Osteocyte (in vitro differentiated cells): Measurements from ENCODE around the gene TFDP1. TPM values are rescaled to one million over a fixed set of nuclear protein-coding genes. Genes with fewer than 3 reads are reported as not detected.

Experiments used
- DNase-seq: peaks from one replicate; pipeline ENCODE4 v3.0.0; 2021; ENCODE audit warnings: mixed read lengths; ENCODE audit not compliant: unreplicated experiment; ENCODE audit errors: extremely low spot score
- H3K27ac Mint-ChIP-seq: one replicate; pipeline ENCODE4 v1.8.0; 2021; ENCODE audit warnings: mild to moderate bottlenecking, mixed read lengths; ENCODE audit not compliant: unreplicated experiment
- H3K27me3 Mint-ChIP-seq: one replicate; pipeline ENCODE4 v1.8.0; 2021; ENCODE audit warnings: mixed read lengths; ENCODE audit not compliant: unreplicated experiment
- H3K36me3 Mint-ChIP-seq: one replicate; pipeline ENCODE4 v1.8.0; 2021; ENCODE audit warnings: mixed read lengths; ENCODE audit not compliant: unreplicated experiment
- H3K4me1 Mint-ChIP-seq: one replicate; pipeline ENCODE4 v1.8.0; 2021; ENCODE audit warnings: mixed read lengths; ENCODE audit not compliant: unreplicated experiment
- H3K4me3 Mint-ChIP-seq: one replicate; pipeline ENCODE4 v1.8.0; 2021; ENCODE audit warnings: mild to moderate bottlenecking, moderate library complexity, mixed read lengths; ENCODE audit not compliant: unreplicated experiment
- H3K9me3 Mint-ChIP-seq: one replicate; pipeline ENCODE4 v1.8.0; 2021; ENCODE audit warnings: mixed read lengths; ENCODE audit not compliant: unreplicated experiment
- CTCF ChIP-seq: fragments of 200-600 bp; sonication (generic); IDR thresholded peaks from 2 replicates; pipeline ENCODE4 v1.5.0; 2021; ENCODE audit warnings: antibody characterized with exemption, mild to moderate bottlenecking, moderate library complexity
- total RNA-seq: library from RNA; stranded (reverse); gene quantifications from 2 replicates; pipeline ENCODE4 v1.2.1, GENCODE V29; 2021

TFDP1 gene
- total RNA-seq, 1 donor from 2014 or later, result 66.9 TPM

GRCh38 chr13:113664751-113665596 is 80.4 kb downstream of the TFDP1 start:
- Mint-ChIP-seq H3K4me3 (no peak overlapping the region), H3K27ac (no peak overlapping the region), H3K9me3 (peaks cover 20% of the 10 kb centered on the region), H3K36me3 (peaks cover 2% of the 10 kb centered on the region), H3K27me3 (peaks cover 26% of the 10 kb centered on the region), H3K4me1 (no peaks in the 10 kb centered on the region)
- no peak for DNase-seq
- no peak for TF ChIP-seq CTCF

GRCh38 chr13:113665597-113666328 is 81.2 kb downstream of the TFDP1 start:
- no peak overlapping the region for H3K4me3 Mint-ChIP-seq
- H3K36me3 Mint-ChIP-seq, result peaks cover under 1% of the 10 kb centered on the region
- no peak overlapping the region for H3K27ac Mint-ChIP-seq
- no peaks in the 10 kb centered on the region for H3K4me1 Mint-ChIP-seq
- peaks cover 23% of the 10 kb centered on the region for H3K27me3 Mint-ChIP-seq
- peaks cover 18% of the 10 kb centered on the region for H3K9me3 Mint-ChIP-seq
- DNase-seq, result no peak
- no peak for TF ChIP-seq CTCF

- Mint-ChIP-seq H3K27me3 (peaks cover 18% of the 10 kb centered on the region), H3K36me3 (no peaks in the 10 kb centered on the region), H3K27ac (no peak overlapping the region), H3K4me3 (no peak overlapping the region), H3K4me1 (no peaks in the 10 kb centered on the region), H3K9me3 (peaks cover 13% of the 10 kb centered on the region)
- no peak for DNase-seq
- no peak for TF ChIP-seq CTCF
Observed at GRCh38 chr13:113666329-113666670, 81.7 kb downstream of the TFDP1 start.

- H3K9me3 Mint-ChIP-seq, result peaks cover 4% of the 10 kb centered on the region
- H3K27me3 Mint-ChIP-seq, result peaks cover 10% of the 10 kb centered on the region
- TF ChIP-seq CTCF, result no peak
- DNase-seq, result no peak
- H3K36me3 Mint-ChIP-seq, result no peaks in the 10 kb centered on the region
- H3K4me3 Mint-ChIP-seq, result no peak within 1 kb of the TSS
- no peaks in the 10 kb centered on the region for H3K4me1 Mint-ChIP-seq
- H3K27ac Mint-ChIP-seq, result no peak within 1 kb of the TSS
Observed at GRCh38 chr13:113666951-113667701, 82.6 kb downstream of the TFDP1 start, which contains the start of gene GRK1. Gene GRK1, plus strand, starts transcription at chr13:113667219. Its CDS starts 168 bp downstream, at chr13:113667387.
